GM21737 (cell line): ENCODE data around the gene TNNT2.

Experiments
- ATAC-seq: cut with Tn5 transposase; IDR thresholded peaks from one replicate; pipeline ENCODE4 v1.9.1; 2021; ENCODE audit warnings: mild to moderate bottlenecking, moderate library complexity; ENCODE audit not compliant: unreplicated experiment

TNNT2 gene

GRCh38 chr1:201378804-201379203 lies 1.3 kb upstream of the TNNT2 start:
- ATAC-seq, result no peak

- ATAC-seq, result no peak
Measured at GRCh38 chr1:201376464-201377374, 761 bp downstream of the TNNT2 start.

- no peak for ATAC-seq
Measured at GRCh38 chr1:201376107-201376463, 1.4 kb downstream of the TNNT2 start.

GRCh38 chr1:201375169-201375568 lies 2.3 kb downstream of the TNNT2 start:
- no peak for ATAC-seq

- no peak for ATAC-seq
Measured at GRCh38 chr1:201374364-201374763, 3.1 kb downstream of the TNNT2 start.

- no peak for ATAC-seq
Measured at GRCh38 chr1:201371792-201372191, 5.7 kb downstream of the TNNT2 start.

- no peak for ATAC-seq
Measured at GRCh38 chr1:201371276-201371675, 6.2 kb downstream of the TNNT2 start.

- ATAC-seq, result no peak
Measured at GRCh38 chr1:201370500-201370899, 7.0 kb downstream of the TNNT2 start.

GRCh38 chr1:201369209-201369608 lies 8.3 kb downstream of the TNNT2 start:
- no peak for ATAC-seq

GRCh38 chr1:201366696-201367095 lies 10.8 kb downstream of the TNNT2 start:
- ATAC-seq, result no peak

- no peak for ATAC-seq
Measured at GRCh38 chr1:201365251-201365650, 12.2 kb downstream of the TNNT2 start.

GRCh38 chr1:201364808-201365105 lies 12.7 kb downstream of the TNNT2 start:
- ATAC-seq, result no peak

GRCh38 chr1:201363467-201363866 lies 14.0 kb downstream of the TNNT2 start:
- ATAC-seq, result no peak

GRCh38 chr1:201362906-201363305 lies 14.6 kb downstream of the TNNT2 start:
- no peak for ATAC-seq

GRCh38 chr1:201361652-201362504 lies 15.6 kb downstream of the TNNT2 start:
- ATAC-seq, result no peak

GRCh38 chr1:201360901-201361651 lies 16.4 kb downstream of the TNNT2 start:
- ATAC-seq, result no peak

- no peak for ATAC-seq
Measured at GRCh38 chr1:201360486-201360885, 17.0 kb downstream of the TNNT2 start.

GRCh38 chr1:201359873-201360210 lies 17.6 kb downstream of the TNNT2 start:
- no peak for ATAC-seq

- ATAC-seq, result no peak
Measured at GRCh38 chr1:201359031-201359872, 18.2 kb downstream of the TNNT2 start.

GRCh38 chr1:201358596-201358995 lies 18.9 kb downstream of the TNNT2 start:
- no peak for ATAC-seq
